PFSK-1 (cell line): ENCODE results near the gene NCOA6.

Experiments used
- POLR2AphosphoS5 ChIP-seq: IDR thresholded peaks from 2 replicates; pipeline ENCODE4 v1.6.1; 2012; ENCODE audit warnings: low read depth, mild to moderate bottlenecking, control low read depth, low read length, moderate library complexity
- SIN3A ChIP-seq: IDR thresholded peaks from 2 replicates; pipeline ENCODE4 v1.6.1; 2012; ENCODE audit warnings: mild to moderate bottlenecking, low read length, moderate library complexity, borderline replicate concordance; ENCODE audit not compliant: insufficient read depth
- TAF1 ChIP-seq: IDR thresholded peaks from 2 replicates; pipeline ENCODE4 v1.6.1; 2012; ENCODE audit warnings: low read length, control low read depth, borderline replicate concordance; ENCODE audit not compliant: insufficient read depth
- TF ChIP-seq, protein P1 (sequence below), 2 experiments: IDR thresholded peaks; 2 replicates each; pipeline versions ENCODE4 v1.6.1 to v1.8.0; 2011 to 2012; ENCODE audit warnings: low read depth in 2 of 2, low read length in 2 of 2, control low read depth in 1 of 2, inconsistent platforms in 1 of 2, mild to moderate bottlenecking in 1 of 2, moderate library complexity in 1 of 2; ENCODE audit not compliant: insufficient read depth in 1 of 2

DNA sequence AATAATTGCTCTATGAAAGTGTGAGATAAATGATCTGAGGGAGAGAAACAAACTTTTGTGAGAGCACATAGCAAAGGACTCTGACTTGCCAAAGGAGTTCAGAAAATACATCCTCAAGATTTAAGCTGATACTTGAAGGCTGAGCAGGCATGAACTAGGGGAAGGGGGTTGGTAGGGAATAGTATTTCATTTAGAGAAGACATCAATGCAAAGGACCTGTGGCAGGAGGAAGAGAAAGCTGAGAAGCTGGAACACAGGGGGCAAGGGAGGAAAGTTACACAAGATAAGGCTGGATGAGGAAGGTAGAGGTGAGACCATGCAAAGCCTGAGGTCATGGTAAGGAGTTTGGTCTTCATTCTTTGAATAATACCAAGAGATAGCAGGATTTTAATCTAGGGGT is 50.6 kb downstream of the NCOA6 start:
- TF ChIP-seq POLR2AphosphoS5: no peak
- TF ChIP-seq, protein P1, sequence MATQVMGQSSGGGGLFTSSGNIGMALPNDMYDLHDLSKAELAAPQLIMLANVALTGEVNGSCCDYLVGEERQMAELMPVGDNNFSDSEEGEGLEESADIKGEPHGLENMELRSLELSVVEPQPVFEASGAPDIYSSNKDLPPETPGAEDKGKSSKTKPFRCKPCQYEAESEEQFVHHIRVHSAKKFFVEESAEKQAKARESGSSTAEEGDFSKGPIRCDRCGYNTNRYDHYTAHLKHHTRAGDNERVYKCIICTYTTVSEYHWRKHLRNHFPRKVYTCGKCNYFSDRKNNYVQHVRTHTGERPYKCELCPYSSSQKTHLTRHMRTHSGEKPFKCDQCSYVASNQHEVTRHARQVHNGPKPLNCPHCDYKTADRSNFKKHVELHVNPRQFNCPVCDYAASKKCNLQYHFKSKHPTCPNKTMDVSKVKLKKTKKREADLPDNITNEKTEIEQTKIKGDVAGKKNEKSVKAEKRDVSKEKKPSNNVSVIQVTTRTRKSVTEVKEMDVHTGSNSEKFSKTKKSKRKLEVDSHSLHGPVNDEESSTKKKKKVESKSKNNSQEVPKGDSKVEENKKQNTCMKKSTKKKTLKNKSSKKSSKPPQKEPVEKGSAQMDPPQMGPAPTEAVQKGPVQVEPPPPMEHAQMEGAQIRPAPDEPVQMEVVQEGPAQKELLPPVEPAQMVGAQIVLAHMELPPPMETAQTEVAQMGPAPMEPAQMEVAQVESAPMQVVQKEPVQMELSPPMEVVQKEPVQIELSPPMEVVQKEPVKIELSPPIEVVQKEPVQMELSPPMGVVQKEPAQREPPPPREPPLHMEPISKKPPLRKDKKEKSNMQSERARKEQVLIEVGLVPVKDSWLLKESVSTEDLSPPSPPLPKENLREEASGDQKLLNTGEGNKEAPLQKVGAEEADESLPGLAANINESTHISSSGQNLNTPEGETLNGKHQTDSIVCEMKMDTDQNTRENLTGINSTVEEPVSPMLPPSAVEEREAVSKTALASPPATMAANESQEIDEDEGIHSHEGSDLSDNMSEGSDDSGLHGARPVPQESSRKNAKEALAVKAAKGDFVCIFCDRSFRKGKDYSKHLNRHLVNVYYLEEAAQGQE (IDR thresholded peaks at IDR 0.05; ENCODE audit: insufficient read depth in 1 of 2, low read depth in 2 of 2, low read length in 2 of 2): no peak
- no peak for TF ChIP-seq TAF1
- TF ChIP-seq SIN3A: no peak
